Pancreas (tissue), 10 donors: ENCODE results near the gene OR2W3. TPM values are rescaled to one million over a fixed set of nuclear protein-coding genes. Genes with fewer than 3 reads are reported as not detected.

Source experiments
- ATAC-seq, 4 donors: fragments of 200-7000 bp; cut with Tn5 transposase; one replicate each; pipeline versions ENCODE4 v1.8.0 to v1.9.1; 2020; ENCODE audit warnings: mild to moderate bottlenecking in 4 of 4, moderate library complexity in 4 of 4
- DNase-seq, 6 donors: peaks; one replicate each; pipeline ENCODE4 v3.0.0-alpha.2; 2020
- FAIRE-seq: peaks from 2 replicates; lab custom pipeline; 2012; peaks lifted over from hg19 to GRCh38; lab: Jason Lieb, UNC
- H3K27ac ChIP-seq, 4 donors: fragments of 200-600 bp; sonication (generic); 1 replicate in 3 of 4; 2 replicates in 1 of 4; pipeline versions ENCODE4 v1.5.0 to v1.8.0; 2020
- H3K27me3 ChIP-seq, 4 donors: fragments of 200-600 bp; one replicate each; pipeline ENCODE4 v1.8.0; 2021
- H3K36me3 ChIP-seq, 3 donors: fragments of 200-600 bp; sonication (generic) in 1 of 3; one replicate each; pipeline versions ENCODE4 v1.5.0 to v1.8.0; 2020 to 2021
- H3K4me1 ChIP-seq, 3 donors: fragments of 200-600 bp; one replicate each; pipeline ENCODE4 v1.8.0; 2021
- H3K4me3 ChIP-seq, 4 donors: fragments of 200-600 bp; sonication (generic) in 2 of 4; one replicate each; pipeline versions ENCODE4 v1.5.0 to v1.8.0; 2020 to 2021
- H3K9me3 ChIP-seq, 4 donors: fragments of 200-600 bp; one replicate each; pipeline ENCODE4 v1.8.0; 2021
- WGBS, 2 donors: extraction: QIAGEN DNeasy Blood & Tissue Kit; methylation state at CpG; one replicate each; pipeline ENCODE4 v1.1.7; 2013; 5-methylcytosine and 5-hydroxymethylcytosine counted together
- intact Hi-C, 3 donors: fragments of 100-400 bp; cut with DNase I; formaldehyde crosslinking; loops; one replicate each; pipeline versions ENCODE4 v1.11.1 to v1.14.2; 2022
- polyA plus RNA-seq, 2 donors: library from polyadenylated mRNA; stranded (reverse); fragments of 200-250 nt; gene quantifications; one replicate each; pipeline ENCODE4 v1.2.3, GENCODE V29; 2013
- total RNA-seq, 6 donors: library from RNA; stranded (reverse); fragmentation: NEBNext Ultra II Directional in 4 of 6; extraction: Animal tissue kit (Norgen Biotek cat#: 25700) in 4 of 6; gene quantifications; one replicate each; pipeline versions ENCODE4 v1.2.1 to v1.2.4, GENCODE V29; 2021 to 2023
- TF ChIP-seq, protein P1 (sequence below), 4 donors: fragments of 200-600 bp; sonication (generic) in 3 of 4; IDR thresholded peaks; one replicate each; pipeline versions ENCODE4 v1.5.0 to v1.8.0; 2021; ENCODE audit warnings: antibody characterized with exemption in 4 of 4
- donor health status: healthy with polysubstance abuse.
- donor health status: DM: no; HTN: no; CAD: no; lungs with moderate emphysema.
- donor health status: DM: no; HTN: no; CAD: no.
- donor health status: control.
- donor health status: control.
- donor health status: Bipolar disorder and iron deficiency.
- donor health status: DM: yes; HTN: yes; CAD: no.
- donor health status: DM: no; HTN: no; CAD: no.
- donor health status: DM: no; HTN: no; CAD: no.
- donor health status: DM: yes; HTN: yes; CAD: no.

Gene OR2W3
- under 1 TPM in 1 of 6 donors, not detected in 5; 0.23 TPM for total RNA-seq
- under 1 TPM in 1 of 2 donors, not detected in 1; 0.09 TPM for polyA plus RNA-seq

DNA sequence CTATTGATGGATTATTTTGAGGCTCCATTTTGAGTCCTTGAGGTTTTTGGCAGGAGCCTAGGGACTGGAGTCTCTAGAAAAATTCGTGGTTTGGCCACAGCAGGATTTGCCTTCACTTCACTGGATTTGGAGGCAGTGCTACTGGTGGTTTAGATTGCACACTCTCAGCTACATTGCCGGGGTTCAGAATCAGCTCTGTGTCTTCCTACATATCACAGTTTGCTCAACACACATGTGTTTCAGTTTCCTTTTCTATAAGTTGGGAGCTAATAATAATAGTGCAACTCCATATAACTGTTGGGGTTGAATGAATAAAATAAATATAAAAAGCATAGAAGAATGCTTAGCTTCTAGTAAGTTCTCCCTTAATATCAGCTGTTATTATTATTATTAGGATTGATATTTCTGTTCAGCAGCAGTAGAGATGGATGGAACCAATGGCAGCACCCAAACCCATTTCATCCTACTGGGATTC is at the start of gene OR2W3:
Gene OR2W3 (plus strand): TSS at position 425 of the 475 bp plus-strand sequence. CDS start 0 bp downstream, at position 425.
- TF ChIP-seq, protein P1, sequence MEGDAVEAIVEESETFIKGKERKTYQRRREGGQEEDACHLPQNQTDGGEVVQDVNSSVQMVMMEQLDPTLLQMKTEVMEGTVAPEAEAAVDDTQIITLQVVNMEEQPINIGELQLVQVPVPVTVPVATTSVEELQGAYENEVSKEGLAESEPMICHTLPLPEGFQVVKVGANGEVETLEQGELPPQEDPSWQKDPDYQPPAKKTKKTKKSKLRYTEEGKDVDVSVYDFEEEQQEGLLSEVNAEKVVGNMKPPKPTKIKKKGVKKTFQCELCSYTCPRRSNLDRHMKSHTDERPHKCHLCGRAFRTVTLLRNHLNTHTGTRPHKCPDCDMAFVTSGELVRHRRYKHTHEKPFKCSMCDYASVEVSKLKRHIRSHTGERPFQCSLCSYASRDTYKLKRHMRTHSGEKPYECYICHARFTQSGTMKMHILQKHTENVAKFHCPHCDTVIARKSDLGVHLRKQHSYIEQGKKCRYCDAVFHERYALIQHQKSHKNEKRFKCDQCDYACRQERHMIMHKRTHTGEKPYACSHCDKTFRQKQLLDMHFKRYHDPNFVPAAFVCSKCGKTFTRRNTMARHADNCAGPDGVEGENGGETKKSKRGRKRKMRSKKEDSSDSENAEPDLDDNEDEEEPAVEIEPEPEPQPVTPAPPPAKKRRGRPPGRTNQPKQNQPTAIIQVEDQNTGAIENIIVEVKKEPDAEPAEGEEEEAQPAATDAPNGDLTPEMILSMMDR (IDR thresholded peaks at IDR 0.05) = no peak
- WGBS, 2 donors = 29 to 44% methylated on average over 2 of the region's 2 CpGs
- Histone ChIP-seq H3K27ac (no peak within 1 kb of the TSS), H3K27me3 (no peaks in the 10 kb centered on the region), H3K36me3 (no peaks in the 10 kb centered on the region), H3K9me3 (no peaks in the 10 kb centered on the region), H3K4me3 (no peak within 1 kb of the TSS), H3K4me1 (no peaks in the 10 kb centered on the region)
- intact Hi-C loops = no loop called here
- no peak for FAIRE-seq
- ATAC-seq = no peak
- no peak for DNase-seq

DNA sequence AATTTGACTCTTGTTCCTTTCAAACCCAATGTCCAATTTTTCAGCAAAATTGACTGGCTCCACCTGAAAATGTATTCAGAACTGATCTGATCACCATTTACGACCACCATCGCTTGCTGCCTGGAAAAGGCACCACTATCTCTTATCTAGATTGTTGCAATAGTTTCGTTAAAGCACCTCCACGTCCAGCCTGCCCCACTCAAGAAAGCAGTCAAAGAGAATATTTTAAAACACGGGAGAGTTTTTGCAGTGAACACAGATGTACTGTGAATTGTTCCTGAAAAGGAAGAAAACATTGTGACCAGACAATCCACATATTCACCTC is 49.7 kb upstream of the OR2W3 start:
- DNase-seq = no peak
- intact Hi-C loops = no loop called here
- WGBS, 2 donors = 42 to 54% methylated on average over 5 of the region's 5 CpGs
- no peak overlapping the region for H3K4me3 ChIP-seq
- TF ChIP-seq, protein P1 (IDR thresholded peaks at IDR 0.05) = no peak
- no peak overlapping the region for H3K27ac ChIP-seq
- FAIRE-seq = no peak
- H3K27me3 ChIP-seq = no peaks in the 10 kb centered on the region
- H3K36me3 ChIP-seq = no peaks in the 10 kb centered on the region
- no peaks in the 10 kb centered on the region for H3K4me1 ChIP-seq
- H3K9me3 ChIP-seq = no peaks in the 10 kb centered on the region
- ATAC-seq = no peak

DNA sequence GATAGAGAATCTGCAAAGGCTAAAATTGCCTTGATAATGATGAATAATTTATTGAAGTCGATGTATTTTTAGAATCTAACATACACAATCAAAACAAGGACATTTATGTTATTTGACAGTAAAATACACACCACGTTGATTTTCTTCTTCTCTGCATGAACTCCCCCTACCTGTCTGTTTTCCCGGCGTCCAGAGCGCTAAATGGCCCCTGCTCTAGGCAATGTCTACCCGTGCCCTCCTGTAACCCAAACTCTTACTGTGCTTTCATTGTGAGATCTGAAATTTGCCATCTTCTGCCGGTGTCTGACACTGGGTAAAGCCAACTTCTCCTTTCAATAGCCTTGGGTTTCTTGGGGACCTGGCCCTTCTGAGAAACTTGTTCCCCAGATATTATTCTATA is 47.0 kb upstream of the OR2W3 start:
- no peak overlapping the region for H3K4me3 ChIP-seq
- intact Hi-C loops = no loop called here
- no peak for DNase-seq
- H3K36me3 ChIP-seq = no peaks in the 10 kb centered on the region
- no peak overlapping the region for H3K27ac ChIP-seq
- H3K4me1 ChIP-seq = no peaks in the 10 kb centered on the region
- H3K27me3 ChIP-seq = no peaks in the 10 kb centered on the region
- H3K9me3 ChIP-seq = no peaks in the 10 kb centered on the region
- 63 to 73% methylated on average over 7 of the region's 7 CpGs for WGBS, 2 donors
- no peak for FAIRE-seq
- TF ChIP-seq, protein P1 (IDR thresholded peaks at IDR 0.05) = no peak
- no peak for ATAC-seq

DNA sequence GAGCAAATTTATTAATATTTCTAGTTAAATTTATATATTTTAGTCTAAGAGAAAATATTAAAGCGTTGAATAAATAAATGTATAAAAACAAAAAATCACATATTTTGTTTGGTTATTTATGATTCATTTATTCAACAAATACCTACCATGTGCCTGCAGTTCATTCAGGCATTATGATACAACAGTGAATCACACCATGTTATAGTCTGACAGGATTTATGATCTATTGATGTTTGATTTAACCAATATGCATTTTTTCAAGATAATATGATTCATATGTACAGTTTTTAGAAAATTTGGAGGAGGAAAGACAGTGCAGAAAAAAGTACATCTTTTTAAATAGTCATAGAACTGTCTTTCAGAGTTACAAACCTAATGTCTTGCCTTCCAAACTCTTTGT is 45.8 kb upstream of the OR2W3 start:
- intact Hi-C loops = no loop called here
- H3K27me3 ChIP-seq = no peaks in the 10 kb centered on the region
- no peak overlapping the region for H3K4me3 ChIP-seq
- TF ChIP-seq, protein P1 (IDR thresholded peaks at IDR 0.05) = no peak
- WGBS, 2 donors = 69 to 77% methylated on average over 1 of the region's 1 CpG
- no peak overlapping the region for H3K27ac ChIP-seq
- H3K36me3 ChIP-seq = no peaks in the 10 kb centered on the region
- FAIRE-seq (no peak), DNase-seq (no peak), ATAC-seq (no peak)
- no peaks in the 10 kb centered on the region for H3K4me1 ChIP-seq
- H3K9me3 ChIP-seq = no peaks in the 10 kb centered on the region

DNA sequence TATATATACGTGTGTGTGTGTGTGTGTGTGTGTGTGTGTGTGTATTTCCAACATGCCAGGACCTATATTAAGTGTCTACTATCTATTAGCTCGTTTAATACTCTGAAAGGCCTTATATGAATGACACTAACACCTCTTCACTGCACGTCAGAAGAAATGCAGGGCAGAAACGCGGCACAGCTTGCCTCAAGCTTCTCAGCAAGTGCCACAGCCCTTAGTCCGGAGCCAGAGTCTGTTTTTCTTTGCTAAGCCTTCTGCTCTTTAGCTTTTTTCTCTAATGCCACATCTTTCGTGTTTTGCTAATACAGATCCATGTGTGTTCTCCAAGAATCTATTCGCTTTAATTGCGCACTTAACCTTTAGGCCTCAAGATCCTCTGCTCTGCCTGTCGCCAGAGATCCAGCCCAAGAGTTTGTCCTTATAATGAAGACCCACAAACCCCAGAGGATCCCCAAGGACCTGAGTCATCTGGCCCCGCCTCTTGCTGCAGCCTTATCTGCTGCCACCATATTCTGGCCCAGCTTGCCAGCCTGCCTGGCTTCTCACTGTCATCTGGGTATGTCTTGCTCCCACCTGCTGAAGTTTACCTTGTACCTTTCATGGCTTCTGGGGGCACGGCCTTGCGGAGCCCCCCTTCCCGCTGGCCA is 40.4 kb upstream of the OR2W3 start:
- FAIRE-seq (no peak), DNase-seq (no peak), ATAC-seq (no peak)
- H3K4me1 ChIP-seq = no peaks in the 10 kb centered on the region
- H3K27ac ChIP-seq = no peak overlapping the region
- WGBS, 2 donors = 61 to 74% methylated on average over 14 of the region's 14 CpGs
- no peaks in the 10 kb centered on the region for H3K36me3 ChIP-seq
- TF ChIP-seq, protein P1 (IDR thresholded peaks at IDR 0.05) = no peak
- H3K27me3 ChIP-seq = peaks cover 0 to 4% (median 0%) of the 10 kb centered on the region in 4 donors
- no peak overlapping the region for H3K4me3 ChIP-seq
- intact Hi-C loops = no loop called here
- H3K9me3 ChIP-seq = no peaks in the 10 kb centered on the region
